ENCODE data around the gene PTPN1. TPM values are rescaled to one million over a fixed set of nuclear protein-coding genes. Genes with fewer than 3 reads are reported as not detected.

PTPN1 gene
- total RNA-seq, 2 experiments from 2014 or later, result 17.1 to 25.1 TPM

DNA sequence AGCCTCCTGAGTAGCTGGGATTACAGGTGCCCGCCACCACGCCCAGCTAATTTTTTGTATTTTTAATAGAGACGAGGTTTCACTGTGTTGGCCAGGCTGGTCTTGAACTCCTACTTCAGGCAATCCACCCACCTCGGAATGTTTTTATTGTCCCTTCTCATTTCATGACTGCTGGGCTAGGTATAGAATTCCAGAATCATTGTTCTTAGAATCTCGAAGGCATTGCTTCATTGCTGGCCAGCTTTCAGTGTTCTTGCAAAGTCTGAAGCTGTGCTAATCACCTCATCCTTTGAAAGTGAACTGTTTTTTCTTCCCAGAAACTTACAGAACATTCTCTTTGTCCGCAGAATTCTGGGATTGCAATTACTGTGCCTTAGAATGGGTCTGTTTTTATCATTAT is 49.0 kb downstream of the PTPN1 start:
- 0 out of 2 replicates have a peak, but pooled peaks cover 11% of the 10 kb centered on the region for H3K36me3 ChIP-seq (ENCODE audit: insufficient read depth, low read length)
- no peaks in the 10 kb centered on the region for H3K79me2 ChIP-seq (ENCODE audit: insufficient read depth, low read depth, low read length)
- no peak overlapping the region for H3K27ac ChIP-seq (ENCODE audit: low read depth, low read length, poor library complexity, severe bottlenecking)
- no peak for DNase-seq (ENCODE audit: low spot score)
- ChIA-PET POLR2A (interaction anchor here (1.0 kb wide), 1 partner anchor 11 kb away, joined by 3 read pairs; no protein-coding TSS in a partner anchor), CTCF (ENCODE audit: unreplicated experiment) (no interaction called here)
- H3K9me3 ChIP-seq (ENCODE audit: low read length), result no peaks in the 10 kb centered on the region
- no peak overlapping the region for H3K4me3 ChIP-seq (ENCODE audit: low read depth, low read length, poor library complexity, severe bottlenecking)
- H3K4me2 ChIP-seq (ENCODE audit: low read length), result no peak overlapping the region
- no TSS peak for BruUV-seq (replicated peaks)
- TF ChIP-seq, protein P1, sequence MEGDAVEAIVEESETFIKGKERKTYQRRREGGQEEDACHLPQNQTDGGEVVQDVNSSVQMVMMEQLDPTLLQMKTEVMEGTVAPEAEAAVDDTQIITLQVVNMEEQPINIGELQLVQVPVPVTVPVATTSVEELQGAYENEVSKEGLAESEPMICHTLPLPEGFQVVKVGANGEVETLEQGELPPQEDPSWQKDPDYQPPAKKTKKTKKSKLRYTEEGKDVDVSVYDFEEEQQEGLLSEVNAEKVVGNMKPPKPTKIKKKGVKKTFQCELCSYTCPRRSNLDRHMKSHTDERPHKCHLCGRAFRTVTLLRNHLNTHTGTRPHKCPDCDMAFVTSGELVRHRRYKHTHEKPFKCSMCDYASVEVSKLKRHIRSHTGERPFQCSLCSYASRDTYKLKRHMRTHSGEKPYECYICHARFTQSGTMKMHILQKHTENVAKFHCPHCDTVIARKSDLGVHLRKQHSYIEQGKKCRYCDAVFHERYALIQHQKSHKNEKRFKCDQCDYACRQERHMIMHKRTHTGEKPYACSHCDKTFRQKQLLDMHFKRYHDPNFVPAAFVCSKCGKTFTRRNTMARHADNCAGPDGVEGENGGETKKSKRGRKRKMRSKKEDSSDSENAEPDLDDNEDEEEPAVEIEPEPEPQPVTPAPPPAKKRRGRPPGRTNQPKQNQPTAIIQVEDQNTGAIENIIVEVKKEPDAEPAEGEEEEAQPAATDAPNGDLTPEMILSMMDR (conservative IDR thresholded peaks at IDR 0.05; ENCODE audit: low read length), result no peak
- no peak for TF ChIP-seq EZH2phosphoT487 (IDR thresholded peaks at IDR 0.05; ENCODE audit: borderline replicate concordance, low read depth, low read length)
- H3K9me2 ChIP-seq (ENCODE audit: insufficient read depth, low read length), result no peaks in the 10 kb centered on the region
- H2AFZ ChIP-seq (ENCODE audit: low read length), result no peak overlapping the region
- no peaks in the 10 kb centered on the region for H4K20me1 ChIP-seq (ENCODE audit: insufficient read depth, low read length)
- H3K4me1 ChIP-seq (ENCODE audit: insufficient read depth, low read length, poor library complexity, severe bottlenecking), result no peaks in the 10 kb centered on the region
- intact Hi-C loops (cut with micrococcal nuclease; ENCODE audit: unreplicated experiment), result no loop called here

DNA sequence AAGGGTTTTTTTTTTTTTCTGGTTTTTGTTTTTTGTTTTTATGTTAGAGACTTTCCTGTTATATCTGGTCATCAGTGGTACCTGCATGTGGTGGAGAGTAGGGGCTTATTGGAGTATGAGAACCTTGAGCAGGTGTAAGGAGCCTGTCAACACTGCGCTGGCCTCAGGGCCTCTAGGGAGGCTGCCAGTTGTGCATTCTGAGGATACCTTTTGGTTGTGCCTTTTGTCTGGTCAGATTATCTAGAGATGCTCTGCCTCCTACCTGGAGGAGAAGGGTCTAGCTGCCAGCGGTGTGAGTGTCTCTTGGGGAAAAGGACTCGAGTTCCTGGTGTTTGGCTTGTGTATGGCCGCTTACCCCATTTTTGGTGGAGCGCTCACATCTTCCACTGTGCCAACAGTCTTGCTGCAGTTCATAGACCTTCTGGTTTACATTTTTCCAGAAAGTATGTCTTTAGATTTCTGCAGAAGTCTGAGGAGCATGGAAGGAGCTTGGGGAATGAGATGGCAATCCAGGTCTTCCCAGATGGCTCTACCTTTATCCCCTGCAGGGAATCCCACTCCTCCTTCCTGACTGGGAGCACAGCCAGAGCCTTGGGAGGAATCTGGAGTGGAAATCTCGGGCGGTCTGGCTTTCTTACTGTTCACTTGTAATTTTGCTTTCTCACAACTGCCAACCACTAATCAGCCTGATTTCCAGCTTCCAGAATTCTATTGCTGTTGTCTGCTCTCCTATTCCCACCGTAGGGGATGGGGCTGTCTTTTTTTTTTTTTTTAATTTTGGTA is 49.9 kb downstream of the PTPN1 start:
- no peak for TF ChIP-seq EZH2phosphoT487 (IDR thresholded peaks at IDR 0.05; ENCODE audit: borderline replicate concordance, low read depth, low read length)
- TF ChIP-seq, protein P1 (conservative IDR thresholded peaks at IDR 0.05; ENCODE audit: low read length), result no peak
- no peak for DNase-seq (ENCODE audit: low spot score)
- POLR2A ChIA-PET, result interaction anchor here (1.0 kb wide), 1 partner anchor 12 kb away, joined by 3 read pairs; no protein-coding TSS in a partner anchor
- H3K9me2 ChIP-seq (ENCODE audit: insufficient read depth, low read length), result no peaks in the 10 kb centered on the region
- no peak overlapping the region for H3K4me2 ChIP-seq (ENCODE audit: low read length)
- no peak overlapping the region for H3K27ac ChIP-seq (ENCODE audit: low read depth, low read length, poor library complexity, severe bottlenecking)
- CTCF ChIA-PET (ENCODE audit: unreplicated experiment), result no interaction called here
- H3K36me3 ChIP-seq (ENCODE audit: insufficient read depth, low read length), result peaks cover 15% of the 10 kb centered on the region; the same call in 1 of the 2 replicates
- no peaks in the 10 kb centered on the region for H4K20me1 ChIP-seq (ENCODE audit: insufficient read depth, low read length)
- intact Hi-C loops (cut with micrococcal nuclease; ENCODE audit: unreplicated experiment), result no loop called here
- H3K4me1 ChIP-seq (ENCODE audit: insufficient read depth, low read length, poor library complexity, severe bottlenecking), result no peaks in the 10 kb centered on the region
- no TSS peak for BruUV-seq (replicated peaks)
- H3K9me3 ChIP-seq (ENCODE audit: low read length), result no peaks in the 10 kb centered on the region
- no peak overlapping the region for H3K4me3 ChIP-seq (ENCODE audit: low read depth, low read length, poor library complexity, severe bottlenecking)
- H2AFZ ChIP-seq (ENCODE audit: low read length), result no peak overlapping the region
- H3K79me2 ChIP-seq (ENCODE audit: insufficient read depth, low read depth, low read length), result no peaks in the 10 kb centered on the region

DNA sequence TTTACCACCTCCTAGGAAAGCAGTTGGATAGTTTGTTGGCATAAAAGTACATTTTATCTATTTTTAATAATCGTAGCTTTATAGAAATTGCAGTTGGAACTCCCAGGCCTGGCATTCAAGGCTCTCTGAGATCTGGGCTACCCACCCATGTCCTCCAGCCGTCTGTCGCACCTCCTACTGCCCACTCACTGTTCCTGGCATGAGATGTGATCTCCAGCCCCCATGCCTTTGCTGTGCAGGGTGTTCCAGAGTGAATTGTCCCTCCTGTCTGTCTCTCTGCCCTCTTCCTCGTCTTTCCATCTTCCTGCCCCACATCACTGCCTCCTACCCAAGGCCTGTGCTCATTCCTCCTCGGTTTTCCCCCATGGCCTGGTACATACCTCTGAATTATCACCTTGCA is 50.7 kb downstream of the PTPN1 start:
- no TSS peak for BruUV-seq (replicated peaks)
- Histone ChIP-seq H3K4me2 (ENCODE audit: low read length) (no peak overlapping the region), H3K27ac (ENCODE audit: low read depth, low read length, poor library complexity, severe bottlenecking) (no peak overlapping the region), H3K36me3 (ENCODE audit: insufficient read depth, low read length) (peaks cover 18% of the 10 kb centered on the region; the same call in 1 of the 2 replicates), H3K4me1 (ENCODE audit: insufficient read depth, low read length, poor library complexity, severe bottlenecking) (no peaks in the 10 kb centered on the region), H3K9me2 (ENCODE audit: insufficient read depth, low read length) (no peaks in the 10 kb centered on the region), H4K20me1 (ENCODE audit: insufficient read depth, low read length) (no peaks in the 10 kb centered on the region), H3K4me3 (ENCODE audit: low read depth, low read length, poor library complexity, severe bottlenecking) (no peak overlapping the region), H2AFZ (ENCODE audit: low read length) (no peak overlapping the region), H3K9me3 (ENCODE audit: low read length) (no peaks in the 10 kb centered on the region), H3K79me2 (ENCODE audit: insufficient read depth, low read depth, low read length) (no peaks in the 10 kb centered on the region)
- DNase-seq (ENCODE audit: low spot score), result no peak
- ChIA-PET CTCF (ENCODE audit: unreplicated experiment) (no interaction called here), POLR2A (interaction anchor here (1.2 kb wide), 1 partner anchor 13 kb away, joined by 3 read pairs; no protein-coding TSS in a partner anchor)
- intact Hi-C loops (cut with micrococcal nuclease; ENCODE audit: unreplicated experiment), result no loop called here
- TF ChIP-seq EZH2phosphoT487 (IDR thresholded peaks at IDR 0.05; ENCODE audit: borderline replicate concordance, low read depth, low read length), result no peak
- TF ChIP-seq, protein P1 (conservative IDR thresholded peaks at IDR 0.05; ENCODE audit: low read length), result no peak
